Nucleus accumbens (tissue), 56 donors: Measurements from ENCODE around the gene ZEB2.

Experiments used
- DNase-seq, 56 donors: peaks; one replicate each; lab custom pipeline; 2025; lab: John Stamatoyannopoulos, UW

The ZEB2 gene

DNA sequence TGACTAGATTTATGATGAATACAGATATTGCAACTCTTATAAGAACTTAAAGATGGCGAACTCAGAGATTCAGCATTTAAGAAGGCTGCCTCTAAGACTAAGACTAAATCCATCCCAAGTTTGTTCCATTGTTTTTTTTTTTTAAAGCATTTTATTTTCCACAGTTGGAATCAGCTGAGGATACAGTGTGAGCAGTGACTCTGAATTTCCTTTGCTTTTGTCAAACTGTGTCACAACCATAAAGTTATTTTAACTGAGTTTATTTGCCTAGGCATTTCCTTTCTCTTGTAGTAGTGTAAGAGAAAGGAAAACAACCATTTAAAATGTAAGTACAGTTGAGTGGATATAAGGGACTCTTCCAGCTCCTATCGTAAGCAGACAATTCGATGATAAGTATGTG lies 63.9 kb downstream of the ZEB2 start:
- no peak for DNase-seq

DNA sequence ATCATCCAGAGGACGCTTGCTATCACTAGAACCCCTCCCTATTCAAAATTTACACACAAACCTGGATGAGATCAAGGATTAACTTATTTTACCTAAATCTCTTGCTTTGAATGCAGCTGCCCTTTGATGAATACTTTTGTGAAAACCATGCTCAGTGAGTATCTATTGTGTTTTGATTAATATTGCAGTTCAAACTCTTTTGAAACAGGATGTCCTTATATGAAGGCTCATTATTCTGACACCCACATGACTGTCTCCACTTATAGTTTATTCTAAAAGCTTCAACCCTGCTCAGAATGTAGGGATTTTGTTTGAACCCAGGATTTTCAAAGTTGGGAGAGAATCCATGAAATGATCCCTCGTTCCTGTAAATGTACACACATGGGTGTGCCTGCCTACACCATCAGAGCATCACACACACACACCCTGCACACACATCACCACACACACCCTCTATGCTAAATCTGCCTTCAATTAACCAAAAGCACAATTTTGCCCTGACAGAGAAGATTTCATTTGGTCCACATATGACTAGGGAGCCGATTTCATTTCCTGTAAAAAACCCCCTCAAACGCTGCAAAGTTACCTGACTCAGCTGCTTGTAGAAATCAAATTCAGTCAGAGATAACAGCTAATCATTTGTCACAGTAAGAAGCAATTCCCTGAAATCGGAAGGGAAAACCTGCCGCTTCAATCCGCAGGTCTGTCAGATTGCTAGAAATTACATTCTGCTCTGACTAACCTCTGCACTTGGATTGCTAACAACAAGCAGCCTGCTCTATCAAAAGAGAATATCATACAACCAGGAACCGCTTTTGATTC lies 65.2 kb downstream of the ZEB2 start:
- no peak for DNase-seq

DNA sequence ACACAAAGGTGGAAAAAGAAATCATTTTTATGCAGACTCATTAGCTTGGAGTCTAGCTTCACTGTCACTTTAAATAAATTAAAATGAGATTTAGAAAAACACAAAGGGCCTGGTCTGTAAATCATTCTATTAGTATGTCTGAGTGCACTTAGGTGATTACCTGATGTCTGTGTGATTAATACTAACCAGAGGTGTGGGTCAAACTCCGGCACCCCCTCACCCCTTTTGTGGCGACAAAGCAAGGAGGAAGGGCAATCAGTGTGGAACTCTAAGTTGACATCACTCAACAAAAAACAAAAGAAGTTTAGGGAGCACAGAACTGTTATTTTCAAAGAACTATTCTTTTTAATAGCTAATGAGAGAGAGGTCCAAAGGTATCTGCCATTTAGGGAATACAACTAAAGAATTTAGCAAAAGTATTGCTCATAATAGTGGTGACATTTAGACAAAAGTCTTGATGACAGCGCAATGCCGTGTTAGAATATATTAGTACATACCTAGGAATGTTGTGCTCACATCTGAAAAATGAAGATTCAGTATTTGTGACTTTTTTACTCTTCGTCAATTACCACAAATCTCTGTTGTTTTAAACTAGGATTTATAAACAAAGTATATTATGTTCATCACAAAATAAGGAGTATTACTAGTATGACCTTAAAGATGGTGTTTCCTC lies 66.3 kb downstream of the ZEB2 start:
- DNase-seq: no peak

DNA sequence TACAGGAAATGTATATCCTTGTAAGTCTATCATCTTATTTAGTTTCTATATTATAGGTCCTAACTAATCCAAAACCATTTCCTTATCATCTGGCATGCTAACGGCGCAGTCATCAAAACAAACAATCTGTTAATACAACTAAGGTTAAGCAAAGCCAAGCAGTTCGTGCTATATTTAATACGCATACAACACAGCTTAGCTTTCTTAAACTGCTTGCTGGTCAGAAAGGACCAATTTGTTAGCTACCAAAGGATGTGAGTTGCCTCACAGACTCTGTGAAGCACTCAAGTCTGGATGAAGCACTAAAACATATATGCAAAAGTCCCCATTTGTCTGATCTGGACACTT lies 67.0 kb downstream of the ZEB2 start:
- DNase-seq: no peak

DNA sequence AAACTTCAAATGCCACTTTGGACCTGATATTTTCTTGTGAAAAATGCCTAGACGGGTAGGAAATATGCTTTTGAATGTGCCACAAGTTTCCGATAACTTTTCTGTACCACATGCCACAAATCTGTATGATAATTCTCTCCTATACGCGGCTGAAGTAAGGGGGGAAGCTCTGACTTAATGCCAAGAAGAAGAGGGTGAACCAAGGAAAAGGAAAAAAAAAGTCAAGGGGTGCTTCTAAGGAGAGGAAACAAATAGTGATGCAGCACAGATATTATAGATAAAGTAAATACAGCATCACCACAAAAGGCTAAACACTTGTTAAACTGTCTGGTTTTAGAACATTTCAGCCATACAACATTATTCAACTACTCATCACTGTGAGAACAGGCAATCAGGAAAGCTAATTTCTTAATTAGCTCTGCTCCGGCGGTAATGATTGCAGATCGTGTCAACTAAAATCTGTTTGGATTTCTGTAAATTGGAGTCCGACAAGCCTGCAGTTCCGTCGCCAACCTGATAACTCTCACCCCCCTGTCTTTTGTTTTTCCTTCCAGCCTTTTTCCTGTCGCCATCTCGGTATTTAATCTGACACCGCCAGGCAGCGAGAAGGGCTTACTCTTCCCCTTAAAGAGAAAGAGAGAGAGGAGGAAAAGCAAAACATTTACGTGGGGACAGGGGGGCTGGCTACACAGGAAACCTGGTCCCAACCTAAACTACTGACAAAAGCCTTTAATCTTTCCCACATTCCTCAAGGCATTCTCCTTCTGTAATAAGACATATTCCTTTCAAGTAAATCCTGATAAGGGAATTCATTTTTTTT lies 67.5 kb downstream of the ZEB2 start:
- no peak for DNase-seq

DNA sequence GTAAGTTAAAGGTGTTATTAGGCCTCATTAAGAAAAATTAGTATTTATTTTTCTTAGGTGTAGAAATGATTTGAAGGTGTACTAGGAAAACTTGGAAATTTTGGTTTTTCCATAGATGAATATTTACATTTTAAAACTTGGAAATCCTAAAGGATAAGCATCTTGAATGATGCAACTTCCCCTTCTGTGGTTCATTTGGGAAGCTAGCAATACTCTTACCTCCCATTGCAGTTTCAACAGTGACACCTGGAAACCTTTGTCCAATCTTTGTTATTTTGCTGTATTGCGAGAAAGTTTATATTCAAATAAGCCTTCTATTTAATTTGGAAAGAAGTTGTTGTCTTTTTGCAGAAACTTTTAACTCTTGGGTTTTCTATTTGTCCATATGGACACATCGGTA lies 68.5 kb downstream of the ZEB2 start:
- DNase-seq: no peak

DNA sequence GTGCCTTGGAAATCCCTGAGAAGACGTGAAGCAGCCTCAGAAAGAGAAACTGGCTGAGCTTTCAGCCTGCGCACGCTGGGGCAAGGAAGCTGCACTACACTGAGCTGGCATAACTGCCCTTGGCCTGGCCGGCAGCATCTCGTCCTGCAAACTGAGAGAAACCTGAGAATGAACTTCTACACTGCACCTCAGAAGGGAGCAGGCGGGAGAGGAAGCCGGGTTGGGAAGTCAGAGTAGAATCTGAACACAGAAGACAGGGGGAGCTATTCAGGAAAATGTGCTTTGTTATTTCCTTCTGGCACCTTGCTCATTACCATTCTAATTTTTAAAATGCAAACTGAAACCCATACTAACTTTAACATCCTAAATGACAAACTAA lies 70.9 kb downstream of the ZEB2 start:
- DNase-seq: peak in 11 of 56 donors; percentile 20 to 49 (median 33)

DNA sequence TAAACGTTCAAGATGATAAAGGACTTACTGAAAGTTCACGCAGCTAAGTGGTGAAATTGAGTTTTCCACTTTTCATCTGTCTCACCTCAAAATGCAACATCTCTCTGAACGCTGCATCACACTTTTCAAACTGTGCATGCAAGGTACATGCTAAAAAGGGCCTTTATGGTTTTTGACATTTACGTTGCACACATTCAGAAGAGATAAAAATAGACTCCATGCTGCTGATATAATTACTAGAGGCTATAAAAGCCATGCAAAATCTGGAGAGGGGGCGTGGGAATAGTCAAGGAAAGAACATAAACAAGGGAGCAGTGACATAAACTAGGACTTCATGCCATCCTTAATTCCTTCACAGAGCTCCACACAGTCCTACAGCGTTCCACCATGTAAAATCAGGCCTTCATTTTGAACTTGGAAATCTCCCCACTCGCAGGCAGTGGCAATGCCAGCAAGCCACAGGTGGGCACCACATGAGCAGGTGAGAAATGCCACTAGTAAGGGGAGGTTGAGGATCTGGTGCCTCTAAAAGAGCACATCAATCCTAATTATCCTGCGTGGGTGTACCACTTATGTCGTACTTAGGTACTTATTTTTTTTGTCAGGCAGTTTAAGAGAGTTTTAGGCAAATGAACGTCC lies 71.4 kb downstream of the ZEB2 start:
- DNase-seq: no peak

DNA sequence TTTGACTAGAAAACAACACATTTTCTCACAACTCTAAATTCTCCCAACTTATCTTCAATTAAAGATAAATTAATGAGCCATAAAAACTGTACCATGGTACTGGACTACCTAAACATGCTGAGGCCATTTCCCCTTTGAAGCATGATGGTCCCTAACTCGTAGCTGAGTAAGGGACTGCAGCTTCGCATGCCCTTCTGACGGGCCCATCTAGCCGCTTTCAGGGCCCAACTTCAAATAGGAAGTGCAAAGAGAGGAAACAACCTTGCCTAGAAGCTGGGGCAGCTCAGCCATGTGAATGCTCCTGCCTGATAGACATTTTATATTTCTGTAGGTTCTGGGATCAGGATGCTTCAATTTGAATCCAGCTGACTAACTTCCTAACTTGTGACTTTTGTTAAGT lies 72.4 kb downstream of the ZEB2 start:
- DNase-seq: no peak

DNA sequence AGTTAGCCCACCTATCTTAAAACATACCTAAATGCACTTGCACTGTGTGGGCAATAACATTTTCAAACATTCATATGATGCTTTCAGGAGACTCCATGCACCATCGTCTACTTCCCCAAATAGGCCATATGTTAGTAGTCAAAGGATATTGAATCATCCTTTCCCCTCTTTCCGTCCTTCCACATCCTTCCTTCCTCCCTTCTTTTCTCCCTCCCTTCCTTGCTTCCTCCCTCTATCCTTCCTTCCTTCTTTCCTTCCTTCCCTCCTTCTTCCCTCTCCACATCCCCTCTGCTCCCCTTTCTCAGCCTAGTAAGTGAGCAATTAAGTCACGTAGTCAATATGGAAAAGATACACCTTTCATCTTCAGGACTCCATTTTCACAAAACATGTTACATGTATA lies 73.8 kb downstream of the ZEB2 start:
- DNase-seq: no peak

DNA sequence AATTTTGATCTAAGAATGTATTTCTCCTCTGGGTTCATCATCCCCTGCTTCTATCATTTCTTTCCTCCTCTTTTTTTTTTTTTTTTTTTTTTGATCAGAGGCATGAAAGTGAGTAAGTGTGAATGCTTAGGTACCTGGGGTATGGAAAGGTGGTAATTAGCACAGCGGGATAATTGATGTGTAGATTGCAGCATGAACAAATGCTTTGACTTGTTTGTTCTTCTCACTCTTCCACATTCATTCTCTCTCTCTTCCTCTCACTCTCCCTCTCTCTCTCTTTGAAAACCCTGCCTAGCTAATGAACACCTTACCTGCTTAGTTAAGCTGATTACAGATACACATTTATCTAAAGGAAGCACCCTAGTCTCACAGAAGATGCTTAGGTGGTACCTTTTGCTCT lies 74.7 kb downstream of the ZEB2 start:
- DNase-seq: no peak

DNA sequence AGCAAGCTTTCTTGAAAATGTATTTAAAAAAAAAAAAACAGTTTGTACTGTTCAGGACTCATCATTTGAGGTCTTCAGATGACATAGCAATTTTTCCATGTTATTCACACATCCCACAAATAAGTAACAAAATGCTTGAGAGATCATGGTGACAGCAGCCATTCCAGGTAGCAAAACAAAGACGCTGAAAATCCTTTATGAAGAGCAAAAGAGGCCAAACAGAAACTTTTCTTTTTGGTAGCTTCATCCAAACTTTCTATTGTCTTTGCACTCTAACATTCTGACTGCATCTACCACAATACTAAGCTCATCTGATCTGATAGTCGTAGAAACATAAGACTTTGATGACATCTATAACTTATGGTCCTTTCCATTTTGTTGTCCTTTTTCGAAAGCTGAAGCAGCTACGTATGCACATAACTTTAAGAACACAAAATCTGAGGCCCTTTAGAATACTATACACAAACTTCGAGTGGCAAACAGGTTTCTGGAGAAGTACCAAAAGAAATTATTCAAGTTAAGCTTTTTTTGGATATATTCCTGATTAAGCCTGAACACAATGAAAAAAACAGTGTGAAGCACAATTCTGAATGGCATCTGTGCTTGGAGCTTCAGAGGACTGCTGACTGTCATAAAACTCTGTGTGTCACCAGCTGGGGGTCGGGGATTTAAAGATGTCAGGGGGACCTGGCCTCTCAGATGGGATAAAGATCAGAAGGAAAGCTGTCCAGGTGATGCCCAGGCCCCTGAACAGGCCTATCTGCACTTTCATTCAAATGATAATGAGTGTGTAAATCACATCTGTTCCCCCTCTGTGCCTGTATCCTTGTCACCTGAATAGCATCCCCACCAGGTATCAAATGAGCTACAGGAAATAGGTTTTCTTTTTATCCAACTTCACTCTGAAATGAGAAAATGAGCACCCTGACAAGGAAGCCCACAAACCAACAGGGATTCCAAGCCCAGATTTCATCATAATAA lies 75.8 kb downstream of the ZEB2 start:
- DNase-seq: no peak

DNA sequence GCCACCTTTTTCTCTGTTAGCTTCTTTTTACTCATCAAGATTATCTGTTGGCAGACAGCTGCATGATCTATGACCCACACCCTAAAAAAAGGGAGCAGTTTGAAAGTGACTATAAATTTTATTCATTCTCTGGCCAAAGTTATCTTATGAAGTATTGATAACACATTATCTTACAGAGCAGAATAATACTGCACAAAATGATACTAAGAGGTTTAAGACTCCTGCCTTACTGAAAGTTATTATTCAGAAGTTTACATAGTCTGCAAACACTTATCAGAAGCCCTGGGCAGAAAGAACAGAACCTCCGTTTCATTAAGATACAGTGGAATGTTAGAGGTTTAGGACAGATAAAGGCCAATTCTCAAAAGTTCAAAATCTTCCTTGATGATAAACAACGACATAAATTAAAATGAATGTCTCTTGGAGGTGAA lies 78.2 kb downstream of the ZEB2 start:
- DNase-seq: no peak

DNA sequence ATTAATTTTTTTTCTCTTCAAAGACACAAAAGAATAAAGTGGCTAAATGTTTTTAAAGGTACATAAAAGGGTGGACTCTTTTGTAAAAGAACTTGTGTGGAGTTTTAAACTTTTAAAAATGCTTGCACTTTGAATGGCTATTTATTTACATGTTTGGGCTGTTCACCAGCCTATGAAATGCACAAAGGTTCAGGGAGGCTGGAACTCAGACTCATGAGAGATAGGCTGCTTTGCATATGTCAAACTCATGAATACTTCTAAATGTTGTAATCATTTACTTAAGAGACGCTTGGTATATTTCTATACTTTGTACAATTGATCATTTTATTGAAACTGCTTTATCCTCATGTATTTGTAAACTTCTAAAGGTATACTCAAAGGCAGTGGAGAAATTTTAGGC lies 79.9 kb downstream of the ZEB2 start:
- no peak for DNase-seq

DNA sequence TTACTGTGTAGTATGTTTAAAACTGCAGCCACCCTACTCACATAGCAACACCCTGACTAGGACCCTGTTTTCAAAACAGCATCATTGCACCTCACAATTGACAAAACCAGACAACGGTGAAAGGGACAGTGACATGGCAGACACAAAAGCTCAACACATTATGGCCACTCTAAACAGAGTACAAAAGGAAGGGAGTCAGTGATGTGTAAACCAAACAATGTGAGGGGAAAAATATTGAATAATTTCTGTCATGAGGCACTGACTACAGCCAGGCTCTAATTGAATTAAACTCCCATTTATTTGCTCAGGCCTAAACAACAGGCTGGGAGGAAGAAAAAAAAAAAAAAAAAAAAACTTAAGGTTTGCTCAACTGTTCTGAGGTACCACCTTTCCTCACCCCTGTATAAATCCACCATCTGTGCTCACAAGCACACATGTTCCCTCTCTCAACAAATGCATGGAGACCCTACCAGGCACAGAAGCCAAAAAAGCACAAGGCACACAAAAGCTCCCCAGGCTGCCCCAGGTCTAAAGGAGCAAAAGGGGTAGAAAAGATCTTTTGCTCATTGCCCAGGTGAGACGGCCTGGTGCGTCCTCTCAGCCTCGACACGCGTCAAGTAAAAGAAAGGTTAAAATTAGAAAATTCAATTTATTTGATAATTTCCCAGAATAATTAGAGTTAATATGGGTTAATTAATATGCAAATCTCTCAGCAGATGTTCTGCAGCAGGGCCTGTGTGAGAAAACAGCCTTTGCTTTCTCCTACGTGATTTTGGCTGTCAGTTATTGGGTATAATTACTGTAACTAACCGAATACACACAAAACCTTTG lies 80.9 kb downstream of the ZEB2 start:
- DNase-seq: no peak

DNA sequence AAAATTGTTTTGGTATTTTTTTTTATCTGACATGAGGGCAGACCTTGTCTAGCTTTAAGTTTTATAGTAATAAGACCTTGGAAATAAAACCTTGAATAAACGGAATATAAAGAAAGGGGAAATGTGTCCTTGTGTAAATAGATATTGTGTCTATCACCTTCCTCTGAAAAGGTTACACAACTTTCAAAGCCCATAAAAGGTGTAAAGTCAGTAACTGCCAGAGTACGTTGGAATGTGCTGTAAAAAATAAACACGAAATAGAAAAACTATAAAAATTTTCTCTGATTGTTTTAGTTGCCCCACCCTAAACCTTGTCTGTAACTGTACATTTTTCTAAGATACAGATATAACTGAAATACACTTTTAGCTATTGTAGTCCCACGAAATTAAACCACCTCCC lies 82.3 kb downstream of the ZEB2 start:
- DNase-seq: no peak

DNA sequence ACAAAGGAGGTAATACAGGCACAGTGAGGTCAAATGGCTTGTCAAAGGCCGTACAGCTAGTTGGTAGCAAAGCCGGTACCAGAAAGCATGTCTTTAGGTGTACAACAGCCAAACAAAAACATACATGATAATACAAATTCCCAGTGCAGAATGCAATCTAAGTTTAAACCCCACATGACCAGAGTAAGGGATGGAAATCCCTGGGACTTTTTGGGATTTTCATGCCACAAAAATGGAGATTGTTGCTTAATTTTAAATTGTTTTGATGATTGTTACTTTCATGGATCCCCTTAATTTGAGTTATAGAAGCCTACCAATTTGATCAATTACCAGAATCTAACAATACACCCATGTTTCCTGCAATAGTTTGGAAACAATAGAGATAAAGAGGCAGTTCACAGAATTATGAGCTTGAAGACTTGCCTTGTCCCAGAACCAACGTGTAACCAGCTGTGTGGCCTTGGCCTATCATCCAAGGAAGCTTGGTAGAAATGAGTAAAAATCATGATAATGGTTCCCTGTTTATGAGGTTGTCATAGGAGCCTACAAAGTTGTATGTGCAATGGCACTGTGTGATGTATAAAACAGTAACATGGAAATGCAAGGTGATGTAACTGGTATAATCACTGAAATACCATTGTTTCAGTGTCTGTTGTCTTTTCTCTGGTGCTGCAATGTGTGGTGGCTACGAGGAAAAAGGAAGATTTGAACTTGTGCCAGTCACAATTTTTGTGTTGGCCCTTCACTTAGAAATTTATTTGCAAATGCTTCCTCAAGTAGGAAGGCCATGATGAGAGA lies 85.3 kb downstream of the ZEB2 start:
- DNase-seq: no peak

DNA sequence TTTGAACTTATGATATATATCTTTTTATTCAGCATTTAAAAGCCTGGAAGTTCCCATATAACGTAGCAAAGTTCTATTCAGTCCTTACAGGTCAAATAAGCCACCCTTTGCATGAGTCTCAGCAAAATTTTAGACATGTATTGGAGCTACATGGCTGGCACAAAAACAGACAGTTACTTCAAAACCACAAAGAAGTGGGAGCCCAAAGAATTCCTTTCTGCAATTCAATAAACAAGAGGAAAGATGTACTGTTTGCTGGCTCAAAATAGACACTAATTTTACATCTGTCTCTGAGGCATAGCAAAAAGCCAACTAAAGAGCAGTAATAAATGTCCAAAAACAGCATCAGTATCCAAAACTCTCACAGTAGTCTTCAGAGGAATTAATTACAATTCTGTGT lies 87.0 kb downstream of the ZEB2 start:
- no peak for DNase-seq
